T-helper 1 cell treated with Interleukin-12 subunit alpha and Interleukin-12 subunit beta and Interleukin-4 antibody, amounts not matched to agents 30 ng/mL and 1 ng/mL, for 36 hours (primary cell): ENCODE results near the gene INTS15. TPM values are rescaled to one million over a fixed set of nuclear protein-coding genes. Genes with fewer than 3 reads are reported as not detected.
"Not testable (repeated sequence)": the region's sequence is repeated elsewhere in the genome, so short reads cannot be mapped to it uniquely, and the experiment has no call there.

Experiments used
- intact Hi-C: fragments of 100-400 bp; cut with micrococcal nuclease; formaldehyde crosslinking; loops from one replicate; pipeline ENCODE4 v1.15.1; 2024
- total RNA-seq: library from RNA; stranded (reverse); gene quantifications from 2 replicates; pipeline ENCODE4 v1.2.3, GENCODE V29; 2022

The INTS15 gene
- total RNA-seq, 1 donor from 2014 or later: 41.8 TPM

- intact Hi-C loops: no loop called here
Measured at GRCh38 chr7:6616854-6617643, 27.2 kb downstream of the INTS15 start.

- intact Hi-C loops: no loop called here
Measured at GRCh38 chr7:6618621-6619020, 28.8 kb downstream of the INTS15 start.

- intact Hi-C loops: no loop called here
Measured at GRCh38 chr7:6619961-6620360, 30.1 kb downstream of the INTS15 start.

GRCh38 chr7:6621195-6622133 is 31.6 kb downstream of the INTS15 start:
- intact Hi-C loops: no loop called here

GRCh38 chr7:6622134-6622710 is 32.4 kb downstream of the INTS15 start:
- intact Hi-C loops: no loop called here

- intact Hi-C loops: no loop called here
Measured at GRCh38 chr7:6623589-6624245, 33.9 kb downstream of the INTS15 start.

GRCh38 chr7:6624246-6624611 is 34.4 kb downstream of the INTS15 start:
- intact Hi-C loops: no loop called here

- intact Hi-C loops: no loop called here
Measured at GRCh38 chr7:6628045-6628444, 38.2 kb downstream of the INTS15 start.

- intact Hi-C loops: no loop called here
Measured at GRCh38 chr7:6630007-6630849, 40.4 kb downstream of the INTS15 start.

GRCh38 chr7:6631605-6632004 is 41.8 kb downstream of the INTS15 start:
- intact Hi-C loops: no loop called here

- intact Hi-C loops: no loop called here
Measured at GRCh38 chr7:6634021-6634420, 44.2 kb downstream of the INTS15 start.

- intact Hi-C loops: not testable (repeated sequence)
Measured at GRCh38 chr7:6634971-6635370, 45.1 kb downstream of the INTS15 start.

- intact Hi-C loops: loop anchor here (2.0 kb wide), 2 partner anchors 70 to 1004 kb away; partner anchors contain the start of genes UMAD1 and ZNF12
Measured at GRCh38 chr7:6636741-6637543, 47.1 kb downstream of the INTS15 start, which contains the start of gene ZNF316. Gene ZNF316, plus strand, starts transcription at chr7:6637318. Its CDS starts 5,092 bp downstream, at chr7:6642410.

- intact Hi-C loops: loop anchor here (1.0 to 2.0 kb wide), 4 partner anchors 47 to 1003 kb away; partner anchors contain the start of genes INTS15, UMAD1 and ZNF12
Measured at GRCh38 chr7:6637544-6638229, 47.9 kb downstream of the INTS15 start.

- intact Hi-C loops: no loop called here
Measured at GRCh38 chr7:6639032-6639431, 49.2 kb downstream of the INTS15 start.

- intact Hi-C loops: no loop called here
Measured at GRCh38 chr7:6639627-6640026, 49.8 kb downstream of the INTS15 start.

- intact Hi-C loops: no loop called here
Measured at GRCh38 chr7:6640246-6640721, 50.5 kb downstream of the INTS15 start.

- intact Hi-C loops: no loop called here
Measured at GRCh38 chr7:6641305-6642035, 51.6 kb downstream of the INTS15 start.
